ENCODE measurements around the gene IQSEC1.

DNA sequence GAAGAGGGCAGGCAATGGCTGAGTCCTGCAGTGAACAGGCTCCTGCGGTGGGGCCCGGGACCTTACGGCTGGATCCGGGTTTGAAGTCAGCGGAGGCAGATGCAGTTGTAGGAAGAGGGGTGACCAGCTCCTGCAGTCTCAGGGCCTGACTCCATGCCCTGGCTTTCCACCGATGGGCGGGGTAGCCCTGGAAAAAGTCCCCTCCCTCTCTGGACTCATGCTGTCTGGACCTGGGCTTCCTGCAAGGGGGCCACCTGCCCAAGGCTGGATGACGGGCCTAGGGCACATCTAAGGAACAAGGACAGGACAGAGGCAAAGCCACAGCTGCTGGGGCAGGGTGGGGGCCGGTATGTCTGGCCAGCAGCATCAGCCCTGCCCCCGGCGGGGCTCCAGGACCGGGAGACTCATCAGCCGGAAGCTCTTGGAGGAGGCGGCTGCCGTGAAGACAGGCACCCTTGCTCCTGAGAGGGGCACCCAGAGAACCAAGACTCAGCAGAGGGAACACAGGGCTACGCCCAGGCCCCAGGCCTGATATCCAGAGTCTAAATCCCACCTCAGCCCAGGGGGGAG, 12.8 kb downstream of the IQSEC1 start:
- no peak for TF ChIP-seq GATA3 (IDR thresholded peaks at IDR 0.05; ENCODE audit: low read depth, low read length)
- TF ChIP-seq GATA2 (IDR thresholded peaks at IDR 0.05; ENCODE audit: low read depth, low read length) = no peak
